DMS53 (cell line): ENCODE data around the gene MSH5.
"Not testable (repeated sequence)": the region's sequence is repeated elsewhere in the genome, so short reads cannot be mapped to it uniquely, and the experiment has no call there.

Source experiments
- DNase-seq: peaks from one replicate; lab custom pipeline; 2025; lab: John Stamatoyannopoulos, UW

The MSH5 gene

GRCh38 chr6:31778999-31779885 is 39.4 kb downstream of the MSH5 start:
- no peak for DNase-seq

- no peak for DNase-seq
Measured at GRCh38 chr6:31779908-31780307, 40.1 kb downstream of the MSH5 start.

DNA sequence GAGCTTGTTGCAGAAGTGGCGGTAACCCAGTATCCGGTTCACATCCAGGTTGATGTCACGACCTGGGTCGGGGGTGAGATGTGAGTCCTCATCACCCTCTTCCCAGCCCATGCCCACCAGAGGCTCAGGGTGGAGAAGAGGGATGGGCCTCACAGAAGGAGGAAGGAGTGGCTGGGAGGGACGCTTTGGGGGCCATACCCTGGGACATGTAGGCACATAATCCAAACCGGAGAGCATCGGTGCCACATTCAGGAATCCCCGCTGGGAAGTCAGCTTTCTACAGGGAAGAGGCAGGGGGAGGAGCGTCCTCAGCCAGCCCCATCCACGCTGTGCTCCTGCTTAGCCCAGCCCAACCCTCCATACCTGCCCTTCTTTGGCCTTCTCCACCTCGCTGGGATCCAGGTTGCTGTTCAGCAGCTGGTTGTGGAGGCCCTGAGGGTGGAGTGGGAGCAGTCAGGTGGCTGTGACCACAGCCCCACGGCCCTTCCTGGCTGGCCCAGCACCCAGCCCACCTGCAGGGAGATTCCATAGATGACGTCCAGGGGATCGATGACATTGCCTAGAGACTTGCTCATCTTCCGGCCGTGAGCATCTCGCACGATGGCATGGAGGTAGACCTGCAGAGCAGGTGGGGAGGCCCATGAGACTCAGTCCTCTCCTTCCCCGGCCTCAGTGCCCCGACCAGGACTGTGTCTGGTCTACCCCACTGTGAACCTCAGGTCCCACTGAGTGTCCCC is 40.9 kb downstream of the MSH5 start:
- DNase-seq: no peak

DNA sequence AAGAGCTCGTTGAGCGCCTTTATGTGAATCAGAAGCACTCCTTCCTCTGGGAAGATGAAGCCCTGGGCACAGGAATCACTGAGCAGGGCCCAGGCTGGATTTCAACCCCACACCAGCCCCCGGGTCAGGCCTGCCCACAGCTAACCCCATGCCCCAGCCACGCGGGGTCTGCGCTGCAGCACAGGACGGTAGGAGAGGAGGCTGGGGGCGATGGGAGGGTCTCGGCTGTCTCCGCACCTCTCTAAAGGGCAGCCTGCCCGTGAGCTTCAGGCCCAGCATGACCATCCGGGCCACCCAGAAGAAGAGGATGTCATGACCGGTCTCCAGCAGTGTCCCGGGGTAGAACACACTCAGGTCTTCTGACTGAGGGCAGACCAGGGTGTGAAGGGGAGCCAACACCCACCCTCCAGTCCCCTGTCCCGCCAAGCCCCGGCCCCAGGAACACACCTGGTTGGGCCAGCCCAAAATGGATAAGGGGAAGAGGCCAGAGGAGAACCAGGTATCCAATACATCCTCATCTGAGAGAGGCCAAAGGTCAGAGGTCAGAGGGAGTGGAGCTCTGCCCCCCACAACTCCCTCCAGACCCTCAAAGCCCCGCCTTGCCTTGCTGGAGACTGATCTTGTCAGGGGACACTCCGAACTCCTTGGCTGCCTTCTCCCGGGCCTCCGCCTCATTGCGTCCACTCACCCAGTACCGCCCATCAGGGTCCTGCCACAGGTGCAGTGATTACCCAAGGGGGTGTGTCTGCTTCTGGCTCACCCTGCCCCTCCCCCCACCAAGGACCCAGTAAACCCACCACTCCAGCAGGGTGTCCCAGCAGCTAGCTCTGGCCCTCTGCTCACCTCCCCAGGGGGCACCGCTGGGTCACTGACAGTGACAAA is 41.7 kb downstream of the MSH5 start:
- no peak for DNase-seq

DNA sequence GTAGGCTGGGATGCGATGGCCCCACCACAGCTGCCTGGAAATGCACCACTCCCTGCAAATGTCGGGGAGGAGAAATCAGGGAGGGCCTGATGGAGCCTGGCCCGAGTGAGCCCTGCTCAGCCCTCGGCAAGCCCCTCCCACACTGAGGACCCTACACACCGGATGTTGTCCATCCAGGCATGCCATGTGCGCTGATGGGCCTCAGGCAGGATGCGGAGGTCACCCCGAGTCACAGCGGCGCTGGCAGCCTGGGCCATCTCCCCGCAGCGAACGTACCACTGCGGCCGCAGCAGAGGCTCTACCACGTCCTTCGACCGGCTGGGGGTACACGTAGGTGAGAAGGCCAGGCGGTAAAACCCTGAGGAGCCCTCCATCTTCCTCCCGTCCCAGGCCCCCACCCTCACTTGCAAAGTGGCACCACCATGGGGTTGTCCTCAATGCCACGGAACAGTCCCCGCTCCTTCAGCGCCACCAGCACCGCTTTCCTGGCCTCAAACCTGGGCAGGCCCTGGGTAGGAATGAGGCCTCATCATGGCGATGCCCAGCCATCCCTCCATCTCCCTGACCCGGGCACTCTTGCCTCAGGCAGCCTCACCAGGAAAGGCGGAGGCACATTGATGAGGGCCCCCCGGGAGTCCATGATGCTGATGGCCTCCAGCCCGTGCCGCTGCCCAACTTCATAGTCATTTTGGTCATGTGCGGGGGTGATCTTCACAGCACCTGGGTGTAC is 42.5 kb downstream of the MSH5 start:
- DNase-seq: no peak

GRCh38 chr6:31784098-31784925 is 44.5 kb downstream of the MSH5 start:
- no peak for DNase-seq

- no peak for DNase-seq
Measured at GRCh38 chr6:31785475-31785874, 45.7 kb downstream of the MSH5 start.

- DNase-seq: peak; percentile 65
Measured at GRCh38 chr6:31791324-31792089, 51.7 kb downstream of the MSH5 start.

DNA sequence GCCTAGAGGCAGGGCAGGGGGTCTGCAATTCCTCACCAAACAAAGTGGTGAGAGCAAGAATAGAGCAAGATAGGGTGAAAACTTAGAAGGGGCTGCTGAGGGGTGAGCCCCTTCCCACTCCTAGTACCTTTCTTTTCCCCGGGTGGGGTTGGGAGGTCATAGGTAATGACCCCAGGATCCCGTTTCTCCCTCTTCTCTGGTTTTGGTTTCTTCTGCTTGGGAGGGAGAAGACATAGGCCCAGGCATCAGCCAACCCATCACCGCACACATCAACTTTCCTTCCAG is 52.2 kb downstream of the MSH5 start:
- no peak for DNase-seq

GRCh38 chr6:31792761-31793171 is 53.0 kb downstream of the MSH5 start:
- DNase-seq: no peak

- not testable (repeated sequence) for DNase-seq
Measured at GRCh38 chr6:31793927-31794245, 54.1 kb downstream of the MSH5 start.

- peak; percentile 56 for DNase-seq
Measured at GRCh38 chr6:31794294-31794865, 54.6 kb downstream of the MSH5 start.

- no peak for DNase-seq
Measured at GRCh38 chr6:31794866-31795615, 55.2 kb downstream of the MSH5 start.

DNA sequence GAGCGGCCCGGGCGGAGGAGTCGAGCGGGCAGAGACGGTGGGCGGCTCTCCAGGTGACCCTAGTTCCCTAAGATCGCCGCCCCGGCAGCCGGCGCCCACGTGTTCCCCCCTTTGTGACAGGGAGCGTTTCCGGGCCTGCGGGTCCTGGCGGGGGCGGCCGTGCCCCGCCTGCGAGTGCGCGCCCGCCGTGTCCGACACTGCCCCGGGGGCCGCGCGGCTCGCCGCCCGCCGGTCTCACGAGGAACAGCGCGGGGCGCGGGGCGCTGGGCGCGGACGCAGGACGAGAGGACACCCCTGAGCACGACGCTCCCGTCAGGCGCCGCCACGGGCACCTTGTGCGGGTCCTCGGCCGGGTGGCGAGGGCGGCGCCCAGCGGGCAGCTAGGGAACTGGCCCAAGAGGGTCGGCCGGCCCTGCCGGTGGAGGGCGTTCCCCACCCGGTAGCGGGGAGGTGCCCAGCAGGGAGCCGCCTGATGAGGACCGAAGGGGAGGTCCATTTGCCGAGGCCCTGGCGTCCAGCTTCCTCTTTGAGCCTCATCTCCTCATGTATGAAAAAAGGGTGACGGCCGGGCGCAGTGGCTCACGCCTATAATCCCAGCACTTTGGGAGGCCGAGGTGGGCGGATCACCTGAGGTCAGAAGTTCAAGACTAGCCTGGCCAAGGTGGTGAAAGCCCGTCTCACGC is 56.0 kb downstream of the MSH5 start, which contains the start of gene VARS1:
TSS of gene VARS1 (minus strand) at position 137 of the 683 bp plus-strand sequence. CDS start 535 bp downstream, outside the sequence.
- peak; percentile 98 for DNase-seq

- DNase-seq: no peak
Measured at GRCh38 chr6:31796993-31797385, 57.2 kb downstream of the MSH5 start.

DNA sequence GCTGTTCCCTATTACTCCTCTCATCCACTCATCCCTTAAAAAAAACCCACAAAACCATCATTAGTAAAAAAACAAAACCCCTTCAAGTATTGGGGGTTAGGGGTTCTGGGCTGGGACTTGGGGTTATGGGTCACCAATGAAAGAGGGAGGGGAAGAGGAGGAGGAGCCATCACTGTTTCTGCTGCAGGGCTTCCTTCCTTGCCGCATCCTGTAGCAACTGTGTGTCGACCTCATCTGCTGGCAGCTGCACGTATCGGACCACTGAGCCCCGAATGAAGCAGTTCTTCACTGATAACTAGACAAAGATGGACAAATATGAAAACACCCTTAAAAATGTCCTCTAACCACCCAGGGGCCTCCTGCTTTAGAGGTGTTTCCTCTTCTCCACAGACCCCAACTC is 57.8 kb downstream of the MSH5 start:
- no peak for DNase-seq

DNA sequence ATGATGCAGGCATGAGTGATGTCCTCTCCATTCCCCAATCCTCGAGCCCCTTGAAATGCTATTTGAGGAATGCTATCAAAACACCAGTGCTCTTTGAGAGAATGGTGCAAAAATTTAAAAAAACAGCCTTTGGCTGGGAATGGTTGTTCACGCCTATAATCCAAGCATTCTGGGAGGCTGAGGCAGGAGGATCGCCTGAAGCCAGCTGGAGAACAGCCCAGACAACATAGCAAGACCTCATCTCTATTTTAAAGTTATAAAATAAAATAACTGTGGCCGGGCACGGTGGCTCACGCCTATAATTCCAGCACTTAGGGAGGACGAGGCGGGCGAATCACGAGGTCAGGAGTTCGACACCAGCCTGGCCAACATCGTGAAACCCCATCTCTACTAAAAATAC is 60.0 kb downstream of the MSH5 start:
- DNase-seq: no peak
